Activated CD8-positive, alpha-beta memory T cell treated with anti-CD3 and anti-CD28 coated beads, Interleukin-2, amount 50 U/mL, for 1 hour (primary cell): Measurements from ENCODE around the gene SLC12A6.
"Not testable (repeated sequence)": the region's sequence is repeated elsewhere in the genome, so short reads cannot be mapped to it uniquely, and the experiment has no call there.

Source experiments
- DNase-seq: peaks from one replicate; pipeline ENCODE4 v3.0.0-alpha.2; 2020; ENCODE audit errors: extremely low read depth

Gene SLC12A6

DNA sequence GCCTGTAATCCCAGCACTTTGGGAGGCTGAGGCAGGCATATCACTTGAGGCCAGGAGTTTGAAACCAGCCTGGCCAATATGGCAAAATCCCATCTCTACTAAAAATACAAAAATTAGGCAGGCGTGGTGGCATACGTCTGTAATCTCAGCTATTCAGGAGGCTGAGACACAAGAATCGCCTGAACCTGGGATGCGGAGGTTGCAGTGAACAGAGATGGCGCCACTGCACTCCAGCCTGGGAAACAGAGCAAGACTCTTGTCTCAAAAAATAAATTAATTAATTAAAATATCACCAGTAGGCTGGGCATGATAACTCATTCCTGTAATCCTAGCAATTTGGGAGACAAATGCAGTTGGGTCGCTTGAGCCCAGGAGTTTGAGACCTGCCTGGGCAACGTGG lies 144.3 kb downstream of the SLC12A6 start:
- not testable (repeated sequence) for DNase-seq

DNA sequence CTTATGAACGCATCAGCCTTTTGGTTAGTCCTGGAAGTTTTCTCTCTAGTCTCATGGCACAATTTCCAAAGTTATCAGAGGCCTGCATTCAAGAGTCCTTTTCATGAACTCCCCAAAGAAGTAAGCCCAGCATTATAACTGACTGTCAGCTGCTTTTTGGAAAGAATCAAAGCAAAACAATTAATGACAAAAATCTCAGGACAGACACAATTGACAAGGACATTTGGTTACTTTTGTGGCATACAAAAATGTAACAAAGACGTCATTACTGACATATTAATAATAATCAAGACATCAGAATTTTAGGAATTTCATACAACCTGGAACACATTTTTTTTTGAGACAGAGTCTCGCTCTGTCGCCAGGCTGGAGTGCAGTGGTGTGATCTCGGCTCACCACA lies 148.9 kb downstream of the SLC12A6 start:
- DNase-seq, result no peak

- no peak for DNase-seq
Observed at GRCh38 chr15:34185666-34186065, 151.9 kb downstream of the SLC12A6 start.

DNA sequence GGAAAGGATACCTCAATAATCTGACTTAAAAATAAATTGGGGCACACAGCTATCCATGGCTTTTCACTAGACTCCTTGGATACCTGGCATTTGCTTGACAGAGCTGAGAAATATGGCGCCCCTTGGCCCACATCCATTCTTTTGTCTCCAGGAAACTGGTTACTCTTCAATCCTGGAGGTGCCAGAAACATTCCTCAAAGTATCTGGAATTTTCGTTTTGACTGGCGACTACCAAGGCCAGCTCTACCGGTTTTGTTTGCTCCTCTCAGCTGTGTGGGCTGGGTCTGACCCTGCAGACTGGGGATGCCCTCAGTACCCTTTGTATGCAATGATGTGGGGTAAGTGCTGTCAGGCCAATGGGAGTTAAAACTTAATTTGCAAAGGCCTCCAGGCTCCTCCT lies 154.6 kb downstream of the SLC12A6 start:
- no peak for DNase-seq
